Activated CD8-positive, alpha-beta memory T cell treated with anti-CD3 and anti-CD28 coated beads, Interleukin-2, amount 50 U/mL, for 1 hour (primary cell): Measurements from ENCODE around the gene RAMP2.
A peak's percentile ranks its signal among the peaks of the same experiment; 100 is the strongest.

Source experiments
- DNase-seq: peaks from one replicate; pipeline ENCODE4 v3.0.0-alpha.2; 2020; ENCODE audit errors: extremely low read depth

Gene RAMP2

GRCh38 chr17:42795061-42795460, 34.0 kb downstream of the RAMP2 start:
- no peak for DNase-seq

GRCh38 chr17:42795465-42795864, 34.4 kb downstream of the RAMP2 start:
- DNase-seq = no peak

- DNase-seq = no peak
These were observed 35.2 kb downstream of the RAMP2 start for GRCh38 chr17:42796066-42796758.

GRCh38 chr17:42797067-42798007, 36.3 kb downstream of the RAMP2 start:
- DNase-seq = no peak

- no peak for DNase-seq
These were observed 37.0 kb downstream of the RAMP2 start for GRCh38 chr17:42798011-42798382.

- DNase-seq = peak; percentile 32
These were observed 37.7 kb downstream of the RAMP2 start, which contains the start of the genes CNTD1 and COA3 for GRCh38 chr17:42798383-42799380. CNTD1 (plus strand) TSS chr17:42798861; CDS start chr17:42799068, 207 bp downstream. COA3 (minus strand) TSS chr17:42798704; CDS start chr17:42798681, 23 bp downstream.

GRCh38 chr17:42803074-42803883, 42.3 kb downstream of the RAMP2 start:
- no peak for DNase-seq

GRCh38 chr17:42804918-42805367, 43.9 kb downstream of the RAMP2 start:
- DNase-seq = no peak

GRCh38 chr17:42806249-42806648, 45.2 kb downstream of the RAMP2 start:
- no peak for DNase-seq

GRCh38 chr17:42809250-42809649, 48.2 kb downstream of the RAMP2 start:
- no peak for DNase-seq
